ENCODE measurements around the gene SGCD.

DNA sequence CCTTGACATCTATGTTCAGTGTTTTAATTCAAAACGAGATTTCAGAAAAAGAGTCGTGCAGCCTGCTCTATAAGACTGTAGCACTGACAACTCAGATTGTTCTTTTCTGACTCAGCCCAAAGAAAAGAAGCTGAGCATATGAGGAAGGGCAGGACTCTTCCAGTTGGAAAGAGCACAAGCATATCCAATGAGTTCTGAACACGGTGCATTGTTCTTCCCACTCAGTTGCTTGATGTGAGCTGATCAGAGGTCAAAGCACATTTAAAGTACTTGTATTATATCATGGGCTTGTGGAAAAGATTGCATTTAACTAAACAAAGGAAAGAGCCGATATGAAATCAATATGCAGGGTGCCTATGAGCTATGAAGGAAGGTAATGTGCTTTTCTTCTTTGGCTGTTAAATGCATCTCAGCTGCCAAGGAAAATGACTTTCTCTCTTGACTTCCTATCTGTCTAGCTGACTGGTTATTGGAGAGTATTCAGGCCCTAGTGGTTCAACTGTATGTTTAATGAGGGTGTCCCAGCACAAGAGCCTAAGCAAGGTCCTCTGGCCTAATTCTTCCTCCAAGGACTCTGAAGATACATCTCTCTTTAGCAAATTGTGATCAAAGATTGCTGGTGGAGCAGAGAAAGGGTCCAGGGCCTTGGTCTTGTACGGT is 296.5 kb downstream of the SGCD start:
- TF ChIP-seq, protein P1, sequence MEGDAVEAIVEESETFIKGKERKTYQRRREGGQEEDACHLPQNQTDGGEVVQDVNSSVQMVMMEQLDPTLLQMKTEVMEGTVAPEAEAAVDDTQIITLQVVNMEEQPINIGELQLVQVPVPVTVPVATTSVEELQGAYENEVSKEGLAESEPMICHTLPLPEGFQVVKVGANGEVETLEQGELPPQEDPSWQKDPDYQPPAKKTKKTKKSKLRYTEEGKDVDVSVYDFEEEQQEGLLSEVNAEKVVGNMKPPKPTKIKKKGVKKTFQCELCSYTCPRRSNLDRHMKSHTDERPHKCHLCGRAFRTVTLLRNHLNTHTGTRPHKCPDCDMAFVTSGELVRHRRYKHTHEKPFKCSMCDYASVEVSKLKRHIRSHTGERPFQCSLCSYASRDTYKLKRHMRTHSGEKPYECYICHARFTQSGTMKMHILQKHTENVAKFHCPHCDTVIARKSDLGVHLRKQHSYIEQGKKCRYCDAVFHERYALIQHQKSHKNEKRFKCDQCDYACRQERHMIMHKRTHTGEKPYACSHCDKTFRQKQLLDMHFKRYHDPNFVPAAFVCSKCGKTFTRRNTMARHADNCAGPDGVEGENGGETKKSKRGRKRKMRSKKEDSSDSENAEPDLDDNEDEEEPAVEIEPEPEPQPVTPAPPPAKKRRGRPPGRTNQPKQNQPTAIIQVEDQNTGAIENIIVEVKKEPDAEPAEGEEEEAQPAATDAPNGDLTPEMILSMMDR (IDR thresholded peaks at IDR 0.05), result no peak
- TF ChIP-seq POLR2A (IDR thresholded peaks at IDR 0.05), result no peak
